Epithelial cell of proximal tubule (primary cell): ENCODE data around the gene RPS24. TPM values are rescaled to one million over a fixed set of nuclear protein-coding genes. Genes with fewer than 3 reads are reported as not detected.

Experiments used
- DNase-seq: peaks from one replicate; pipeline ENCODE4 v3.0.0-alpha.2; 2011; ENCODE audit warnings: low read depth
- H3K4me3 ChIP-seq: 2 replicates; pipeline ENCODE4 v1.5.1; 2011; ENCODE audit warnings: low read depth, mild to moderate bottlenecking, low read length
- total RNA-seq: library from RNA; depleted of rRNA; stranded (reverse); fragments of >200 nt; gene quantifications from 2 replicates; pipeline ENCODE4 v1.2.3, GENCODE V29; 2015
- TF ChIP-seq, protein P1 (sequence below): conservative IDR thresholded peaks from 2 replicates; pipeline ENCODE4 v1.5.1; 2012; ENCODE audit warnings: low read depth, mild to moderate bottlenecking, low read length

The RPS24 gene
- total RNA-seq, 1 donor from 2014 or later: 4,093 TPM

DNA sequence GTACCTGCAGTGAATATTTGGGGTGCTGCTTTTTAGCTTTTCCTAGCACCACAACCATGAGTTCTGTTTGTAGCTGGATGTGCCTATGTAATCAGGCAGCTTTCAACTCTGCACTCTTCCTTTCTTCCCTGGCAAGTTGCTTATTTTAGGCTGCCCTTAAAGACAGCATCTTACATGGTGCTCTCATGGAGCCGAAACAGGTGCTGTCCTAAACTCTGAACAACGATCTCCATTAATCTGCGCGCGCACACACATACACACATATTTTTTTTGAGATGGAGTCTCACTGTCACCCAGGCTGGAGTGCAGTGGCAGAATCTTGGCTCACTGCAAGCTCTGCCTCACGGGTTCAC lies 9.1 kb downstream of the RPS24 start:
- TF ChIP-seq, protein P1, sequence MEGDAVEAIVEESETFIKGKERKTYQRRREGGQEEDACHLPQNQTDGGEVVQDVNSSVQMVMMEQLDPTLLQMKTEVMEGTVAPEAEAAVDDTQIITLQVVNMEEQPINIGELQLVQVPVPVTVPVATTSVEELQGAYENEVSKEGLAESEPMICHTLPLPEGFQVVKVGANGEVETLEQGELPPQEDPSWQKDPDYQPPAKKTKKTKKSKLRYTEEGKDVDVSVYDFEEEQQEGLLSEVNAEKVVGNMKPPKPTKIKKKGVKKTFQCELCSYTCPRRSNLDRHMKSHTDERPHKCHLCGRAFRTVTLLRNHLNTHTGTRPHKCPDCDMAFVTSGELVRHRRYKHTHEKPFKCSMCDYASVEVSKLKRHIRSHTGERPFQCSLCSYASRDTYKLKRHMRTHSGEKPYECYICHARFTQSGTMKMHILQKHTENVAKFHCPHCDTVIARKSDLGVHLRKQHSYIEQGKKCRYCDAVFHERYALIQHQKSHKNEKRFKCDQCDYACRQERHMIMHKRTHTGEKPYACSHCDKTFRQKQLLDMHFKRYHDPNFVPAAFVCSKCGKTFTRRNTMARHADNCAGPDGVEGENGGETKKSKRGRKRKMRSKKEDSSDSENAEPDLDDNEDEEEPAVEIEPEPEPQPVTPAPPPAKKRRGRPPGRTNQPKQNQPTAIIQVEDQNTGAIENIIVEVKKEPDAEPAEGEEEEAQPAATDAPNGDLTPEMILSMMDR: no peak
- no peak overlapping the region for H3K4me3 ChIP-seq
- no peak for DNase-seq

DNA sequence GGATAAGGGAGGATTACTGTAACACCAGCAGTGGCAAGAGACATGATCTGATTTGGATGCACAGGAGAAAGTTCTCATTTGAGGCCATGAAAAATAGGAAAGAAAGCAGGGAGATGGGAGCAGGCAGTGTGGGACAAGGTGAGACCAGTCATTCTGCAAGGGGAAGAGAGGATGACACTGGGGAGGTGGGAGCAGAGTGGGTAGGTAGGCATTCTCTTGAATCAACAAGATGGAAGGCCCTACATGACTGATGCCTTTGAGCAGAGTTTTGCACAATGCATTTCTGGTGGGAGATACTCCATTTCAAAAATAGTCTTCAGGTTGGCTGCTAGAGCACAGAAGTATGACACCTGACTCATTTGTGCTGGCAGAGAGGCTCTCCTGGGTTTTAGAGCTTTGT lies 10.5 kb downstream of the RPS24 start:
- DNase-seq: no peak
- H3K4me3 ChIP-seq: no peak overlapping the region
- TF ChIP-seq, protein P1: no peak

DNA sequence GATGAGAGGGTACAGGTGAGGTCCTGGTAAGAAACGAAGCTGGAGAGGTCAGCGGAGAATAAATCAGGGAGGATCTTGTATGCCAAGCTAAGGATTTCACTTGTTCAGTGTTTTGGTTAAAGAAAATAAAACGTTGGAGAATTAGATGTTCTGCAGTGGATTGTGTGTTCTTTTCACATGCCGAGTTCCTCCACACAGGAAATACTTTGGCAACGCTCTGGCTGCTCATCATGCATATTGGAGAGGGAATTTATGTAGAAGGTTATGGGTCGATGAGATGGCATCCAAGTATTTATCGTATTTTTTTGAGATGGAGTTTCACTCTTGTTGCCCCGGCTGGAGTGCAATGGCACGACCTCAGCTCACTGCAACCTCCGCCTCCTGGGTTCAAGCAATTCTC lies 11.0 kb downstream of the RPS24 start:
- no peak overlapping the region for H3K4me3 ChIP-seq
- TF ChIP-seq, protein P1: no peak
- no peak for DNase-seq

DNA sequence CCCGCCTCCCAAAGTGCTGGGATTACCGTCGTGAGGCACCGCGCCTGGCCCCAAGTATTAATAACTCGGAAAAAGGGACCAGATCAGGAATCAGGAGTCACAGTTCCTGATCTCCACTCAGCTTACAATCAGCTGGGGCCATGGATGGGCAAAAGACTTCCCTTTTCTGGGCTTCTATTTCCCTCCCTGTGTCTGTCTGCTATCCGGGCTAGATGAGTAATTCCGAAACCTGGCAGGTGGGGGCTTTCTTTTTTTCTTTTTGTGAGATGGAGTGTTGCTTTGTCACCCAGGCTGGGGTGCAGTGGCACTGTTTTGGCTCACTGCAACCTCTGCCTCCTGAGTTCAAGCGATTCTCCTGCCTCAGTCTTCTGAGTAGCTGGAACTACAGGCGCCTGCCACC lies 11.6 kb downstream of the RPS24 start:
- TF ChIP-seq, protein P1: no peak
- no peak for DNase-seq
- H3K4me3 ChIP-seq: no peak overlapping the region

DNA sequence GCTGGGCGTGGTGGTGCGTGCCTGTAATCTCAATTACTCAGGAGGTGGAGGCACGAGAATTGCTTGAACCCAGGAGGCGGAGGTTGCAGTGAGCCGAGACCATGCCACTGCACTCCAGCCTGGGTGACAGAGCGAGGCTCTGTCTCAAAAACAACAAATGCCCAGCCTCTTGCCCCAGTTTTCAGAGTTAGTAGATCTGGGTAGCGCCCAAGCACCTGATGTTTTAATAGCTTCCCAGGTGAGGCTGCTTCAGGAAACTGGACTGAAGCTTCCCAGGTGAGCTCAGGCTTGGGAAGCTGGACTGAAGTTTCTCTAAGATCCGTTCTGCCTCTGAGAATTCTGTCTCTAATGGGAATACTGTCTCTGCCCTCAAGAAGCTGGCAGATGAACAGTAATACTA lies 12.2 kb downstream of the RPS24 start:
- DNase-seq: no peak
- no peak overlapping the region for H3K4me3 ChIP-seq
- TF ChIP-seq, protein P1: no peak

DNA sequence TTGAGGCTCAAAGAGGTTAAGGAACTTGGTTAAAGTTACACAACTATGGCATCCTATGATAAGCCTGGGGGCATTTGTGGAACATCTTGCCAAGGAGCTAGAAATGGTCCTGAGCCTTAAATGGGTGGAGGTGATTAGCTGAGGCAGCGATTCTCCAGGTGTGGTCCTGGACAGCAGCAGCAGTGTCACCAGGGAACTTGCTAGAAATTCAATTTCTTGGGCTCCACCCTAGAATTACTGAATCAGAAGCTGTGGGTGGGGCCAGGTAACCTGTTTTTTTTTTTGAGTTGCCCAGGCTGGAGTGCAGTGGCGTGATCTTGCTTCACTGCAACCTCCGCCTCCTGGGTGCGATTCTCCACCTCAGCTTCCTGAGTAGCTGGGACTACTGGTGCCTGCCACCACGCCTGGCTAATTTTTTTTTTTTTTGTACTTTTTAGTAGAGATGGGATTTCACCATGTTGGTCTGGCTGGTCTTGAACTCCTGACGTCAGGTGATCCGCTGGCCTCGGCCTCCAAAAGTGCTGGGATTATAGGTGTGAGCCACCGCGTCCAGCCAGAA lies 13.1 kb downstream of the RPS24 start:
- DNase-seq: no peak
- TF ChIP-seq, protein P1: no peak
- H3K4me3 ChIP-seq: no peak overlapping the region

DNA sequence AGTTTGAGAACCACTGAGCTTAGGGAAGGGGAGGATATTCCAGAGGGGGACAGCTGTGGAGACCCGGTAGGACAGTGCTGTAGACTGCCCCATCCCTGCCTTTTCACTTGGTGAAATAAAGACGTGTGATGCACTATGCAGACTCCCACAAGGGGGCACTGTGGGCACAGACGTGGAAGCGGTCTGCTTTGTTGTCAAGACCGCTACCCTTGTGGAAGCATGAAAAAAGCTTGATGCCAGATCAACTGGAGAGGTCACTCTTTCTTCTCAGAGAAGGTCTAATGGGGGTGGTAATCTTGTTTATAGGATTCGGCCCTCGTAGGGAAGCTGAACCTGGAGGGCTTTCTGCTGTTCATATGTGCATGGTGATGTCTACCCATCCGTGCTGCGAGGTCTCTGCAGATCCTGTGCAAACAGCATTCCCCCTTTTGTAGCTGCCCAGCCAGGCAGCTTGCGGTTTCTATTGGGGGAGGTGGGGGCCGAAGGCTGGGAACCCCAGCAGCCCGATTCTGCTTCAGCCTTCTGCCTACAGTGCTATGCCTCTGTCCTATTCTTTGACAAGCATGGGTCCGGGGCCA lies 13.7 kb downstream of the RPS24 start:
- H3K4me3 ChIP-seq: no peak overlapping the region
- DNase-seq: no peak
- TF ChIP-seq, protein P1: peak; percentile 96
